Liver (tissue), 3 donors: ENCODE data around the gene CS.

Source experiments
- EGR1 ChIP-seq, 2 donors: IDR thresholded peaks; 2 replicates each; pipeline ENCODE4 v1.6.1; 2016 to 2018; ENCODE audit warnings: antibody characterized with exemption in 2 of 2, low read depth in 2 of 2
- GABPA ChIP-seq, 2 donors: IDR thresholded peaks in 1 of 2; conservative IDR thresholded peaks in 1 of 2; 2 replicates each; pipeline ENCODE4 v1.6.1; 2016; ENCODE audit warnings: antibody characterized with exemption in 2 of 2, mild to moderate bottlenecking in 1 of 2, moderate library complexity in 1 of 2
- JUND ChIP-seq, 2 donors: IDR thresholded peaks; 2 replicates each; pipeline ENCODE4 v1.6.1; 2016; ENCODE audit warnings: antibody characterized with exemption in 2 of 2
- MAX ChIP-seq: IDR thresholded peaks from 2 replicates; pipeline ENCODE4 v1.6.1; 2016; ENCODE audit warnings: antibody characterized with exemption
- NR2F2 ChIP-seq: IDR thresholded peaks from 2 replicates; pipeline ENCODE4 v1.6.1; 2016; ENCODE audit warnings: antibody characterized with exemption
- RAD21 ChIP-seq, 2 donors: IDR thresholded peaks; 2 replicates each; pipeline ENCODE4 v1.6.1; 2016; ENCODE audit warnings: antibody characterized with exemption in 2 of 2, mild to moderate bottlenecking in 2 of 2
- REST ChIP-seq: IDR thresholded peaks from 2 replicates; pipeline ENCODE4 v1.6.1; 2016; ENCODE audit warnings: antibody characterized with exemption, mild to moderate bottlenecking
- SP1 ChIP-seq: IDR thresholded peaks from 2 replicates; pipeline ENCODE4 v1.6.1; 2018; ENCODE audit warnings: antibody characterized with exemption, mild to moderate bottlenecking
- YY1 ChIP-seq: IDR thresholded peaks from 2 replicates; pipeline ENCODE4 v1.6.1; 2016; ENCODE audit warnings: antibody characterized with exemption, mild to moderate bottlenecking
- TF ChIP-seq, protein P1 (sequence below): fragments of 150-350 bp; IDR thresholded peaks from 2 replicates; pipeline ENCODE4 v1.5.1; 2017; ENCODE audit warnings: improper control_type of control experiment, low read depth, low read length; ENCODE audit not compliant: missing input control
- TF ChIP-seq, protein P2 (sequence below): IDR thresholded peaks from 2 replicates; pipeline ENCODE4 v1.6.1; 2016; ENCODE audit warnings: antibody characterized with exemption
- donor health status: healthy.
- donor health status: healthy.

DNA sequence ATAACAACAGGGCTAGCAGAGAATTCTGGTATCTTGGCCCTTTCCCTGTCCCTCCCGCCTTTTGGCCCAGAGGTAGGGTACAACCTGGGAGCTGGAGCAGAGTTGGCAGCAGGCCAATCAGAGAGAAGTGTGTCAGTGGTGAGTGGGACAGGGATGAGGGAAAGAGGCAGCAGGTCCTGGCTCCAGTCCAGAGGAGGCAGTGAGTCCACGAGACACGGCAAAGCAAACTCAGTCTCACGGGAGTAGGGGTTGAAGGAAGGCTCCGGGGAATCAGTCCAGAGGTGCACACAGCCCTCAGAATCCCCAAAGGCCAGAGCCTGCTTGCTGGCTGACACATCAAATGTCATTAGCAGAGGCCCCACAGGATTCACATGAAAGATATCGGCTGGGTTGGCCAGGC lies 26.4 kb upstream of the CS start:
- TF ChIP-seq, protein P1, sequence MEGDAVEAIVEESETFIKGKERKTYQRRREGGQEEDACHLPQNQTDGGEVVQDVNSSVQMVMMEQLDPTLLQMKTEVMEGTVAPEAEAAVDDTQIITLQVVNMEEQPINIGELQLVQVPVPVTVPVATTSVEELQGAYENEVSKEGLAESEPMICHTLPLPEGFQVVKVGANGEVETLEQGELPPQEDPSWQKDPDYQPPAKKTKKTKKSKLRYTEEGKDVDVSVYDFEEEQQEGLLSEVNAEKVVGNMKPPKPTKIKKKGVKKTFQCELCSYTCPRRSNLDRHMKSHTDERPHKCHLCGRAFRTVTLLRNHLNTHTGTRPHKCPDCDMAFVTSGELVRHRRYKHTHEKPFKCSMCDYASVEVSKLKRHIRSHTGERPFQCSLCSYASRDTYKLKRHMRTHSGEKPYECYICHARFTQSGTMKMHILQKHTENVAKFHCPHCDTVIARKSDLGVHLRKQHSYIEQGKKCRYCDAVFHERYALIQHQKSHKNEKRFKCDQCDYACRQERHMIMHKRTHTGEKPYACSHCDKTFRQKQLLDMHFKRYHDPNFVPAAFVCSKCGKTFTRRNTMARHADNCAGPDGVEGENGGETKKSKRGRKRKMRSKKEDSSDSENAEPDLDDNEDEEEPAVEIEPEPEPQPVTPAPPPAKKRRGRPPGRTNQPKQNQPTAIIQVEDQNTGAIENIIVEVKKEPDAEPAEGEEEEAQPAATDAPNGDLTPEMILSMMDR, result no peak
- TF ChIP-seq MAX (no peak), RAD21 (IDR thresholded peaks at IDR 0.05) (no peak), EGR1 (IDR thresholded peaks at IDR 0.05; ENCODE audit: low read depth in 2 of 2) (no peak), JUND (IDR thresholded peaks at IDR 0.05) (no peak), NR2F2 (no peak), REST (no peak), SP1 (no peak), YY1 (no peak), GABPA (IDR thresholded peaks at IDR 0.05 in 1 of 2, conservative IDR thresholded peaks at IDR 0.05 in 1 of 2) (no peak)
- TF ChIP-seq, protein P2, sequence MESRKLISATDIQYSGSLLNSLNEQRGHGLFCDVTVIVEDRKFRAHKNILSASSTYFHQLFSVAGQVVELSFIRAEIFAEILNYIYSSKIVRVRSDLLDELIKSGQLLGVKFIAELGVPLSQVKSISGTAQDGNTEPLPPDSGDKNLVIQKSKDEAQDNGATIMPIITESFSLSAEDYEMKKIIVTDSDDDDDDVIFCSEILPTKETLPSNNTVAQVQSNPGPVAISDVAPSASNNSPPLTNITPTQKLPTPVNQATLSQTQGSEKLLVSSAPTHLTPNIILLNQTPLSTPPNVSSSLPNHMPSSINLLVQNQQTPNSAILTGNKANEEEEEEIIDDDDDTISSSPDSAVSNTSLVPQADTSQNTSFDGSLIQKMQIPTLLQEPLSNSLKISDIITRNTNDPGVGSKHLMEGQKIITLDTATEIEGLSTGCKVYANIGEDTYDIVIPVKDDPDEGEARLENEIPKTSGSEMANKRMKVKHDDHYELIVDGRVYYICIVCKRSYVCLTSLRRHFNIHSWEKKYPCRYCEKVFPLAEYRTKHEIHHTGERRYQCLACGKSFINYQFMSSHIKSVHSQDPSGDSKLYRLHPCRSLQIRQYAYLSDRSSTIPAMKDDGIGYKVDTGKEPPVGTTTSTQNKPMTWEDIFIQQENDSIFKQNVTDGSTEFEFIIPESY, result no peak
